WTC11 (cell line): ENCODE results near the gene CNOT8. TPM values are rescaled to one million over a fixed set of nuclear protein-coding genes. Genes with fewer than 3 reads are reported as not detected.
A peak's percentile ranks its signal among the peaks of the same experiment; 100 is the strongest.

Experiments used
- ATAC-seq: fragments of 200-7000 bp; cut with Tn5 transposase; 2 replicates; pipeline ENCODE4 v1.10.0; 2021; ENCODE audit warnings: mild to moderate bottlenecking, moderate library complexity
- CTCF ChIA-PET: fragments of 300-600 bp; sonication (Branson Sonifier 250); formaldehyde crosslinking; loops from one replicate; lab custom pipeline; 2021; ENCODE audit warnings: antibody characterized with exemption; lab: Charles Lee
- POLR2A ChIA-PET: fragments of 350-600 bp; sonication (Branson Sonifier 250); formaldehyde crosslinking; loops from one replicate; lab custom pipeline; 2021; ENCODE audit warnings: antibody characterized with exemption; lab: Charles Lee
- DNase-seq: peaks from one replicate; pipeline ENCODE4 v3.0.0; 2021; ENCODE audit warnings: low spot score
- H3K27ac Mint-ChIP-seq: 2 replicates; pipeline ENCODE4 v1.8.0; 2021; ENCODE audit warnings: mixed read lengths
- H3K27me3 Mint-ChIP-seq: 2 replicates; pipeline ENCODE4 v1.8.0; 2021; ENCODE audit warnings: low read depth, mild to moderate bottlenecking, moderate library complexity, mixed read lengths
- H3K36me3 Mint-ChIP-seq: 2 replicates; pipeline ENCODE4 v1.8.0; 2021; ENCODE audit warnings: mixed read lengths
- H3K4me1 Mint-ChIP-seq: 2 replicates; pipeline ENCODE4 v1.8.0; 2022; ENCODE audit warnings: mixed read lengths
- H3K4me3 Mint-ChIP-seq: 2 replicates; pipeline ENCODE4 v1.8.0; 2021; ENCODE audit warnings: mild to moderate bottlenecking, moderate library complexity, mixed read lengths
- H3K9me3 Mint-ChIP-seq: 2 replicates; pipeline ENCODE4 v1.8.0; 2021; ENCODE audit warnings: mixed read lengths
- ATF1 ChIP-seq: sonication (generic); formaldehyde crosslinking; IDR thresholded peaks from 2 replicates; pipeline ENCODE4 v1.8.1; 2023; ENCODE audit warnings: mild to moderate bottlenecking, moderate library complexity, missing genetic modification reagents
- EMX1 ChIP-seq: fragments of 250-450 bp; sonication (Bioruptor Pico); IDR thresholded peaks from 2 replicates; pipeline ENCODE4 v1.8.0; 2021; ENCODE audit warnings: mild to moderate bottlenecking
- ETV6 ChIP-seq: sonication (generic); formaldehyde crosslinking; IDR thresholded peaks from 2 replicates; pipeline ENCODE4 v1.8.1; 2022; ENCODE audit warnings: mild to moderate bottlenecking, missing genetic modification reagents
- FOXJ3 ChIP-seq: sonication (generic); formaldehyde crosslinking; IDR thresholded peaks from 2 replicates; pipeline ENCODE4 v1.9.0; 2021; ENCODE audit warnings: missing genetic modification reagents, mild to moderate bottlenecking, borderline replicate concordance
- GABPB1 ChIP-seq: sonication (generic); formaldehyde crosslinking; IDR thresholded peaks from 2 replicates; pipeline ENCODE4 v1.8.1; 2023; ENCODE audit warnings: mild to moderate bottlenecking, missing genetic modification reagents
- MXD4 ChIP-seq: fragments of 250-450 bp; sonication (Bioruptor Pico); IDR thresholded peaks from 2 replicates; pipeline ENCODE4 v1.8.0; 2021; ENCODE audit warnings: mild to moderate bottlenecking, moderate library complexity, borderline replicate concordance
- NFATC4 ChIP-seq: fragments of 250-450 bp; sonication (Bioruptor Pico); IDR thresholded peaks from 2 replicates; pipeline ENCODE4 v1.9.0; 2021; ENCODE audit warnings: mild to moderate bottlenecking
- NR1H2 ChIP-seq: sonication (generic); formaldehyde crosslinking; IDR thresholded peaks from 2 replicates; pipeline ENCODE4 v1.9.0; 2021; ENCODE audit warnings: mild to moderate bottlenecking, moderate library complexity, missing genetic modification reagents
- NR2C2 ChIP-seq: sonication (generic); formaldehyde crosslinking; IDR thresholded peaks from 2 replicates; pipeline ENCODE4 v1.8.0; 2022; ENCODE audit warnings: mild to moderate bottlenecking, missing genetic modification reagents
- RELA ChIP-seq: sonication (generic); formaldehyde crosslinking; IDR thresholded peaks from 2 replicates; pipeline ENCODE4 v1.8.1; 2022; ENCODE audit warnings: missing genetic modification reagents, mild to moderate bottlenecking, borderline replicate concordance
- SMAD3 ChIP-seq: sonication (generic); formaldehyde crosslinking; IDR thresholded peaks from 2 replicates; pipeline ENCODE4 v1.8.0; 2022; ENCODE audit warnings: missing genetic modification reagents, mild to moderate bottlenecking, borderline replicate concordance
- SP1 ChIP-seq: sonication (generic); formaldehyde crosslinking; conservative IDR thresholded peaks from 2 replicates; pipeline ENCODE4 v1.8.1; 2022; ENCODE audit warnings: missing genetic modification reagents
- TEAD1 ChIP-seq: sonication (generic); formaldehyde crosslinking; IDR thresholded peaks from 2 replicates; pipeline ENCODE4 v1.8.0; 2022; ENCODE audit warnings: mild to moderate bottlenecking, missing genetic modification reagents
- ZNF138 ChIP-seq: sonication (generic); formaldehyde crosslinking; conservative IDR thresholded peaks from 2 replicates; pipeline ENCODE4 v1.8.1; 2022; ENCODE audit warnings: mild to moderate bottlenecking, moderate library complexity, missing genetic modification reagents
- total RNA-seq: library from RNA; stranded (reverse); gene quantifications from 3 replicates; pipeline ENCODE4 v1.2.3, GENCODE V29; 2021
- TF ChIP-seq, protein P1 (sequence below): sonication (generic); formaldehyde crosslinking; IDR thresholded peaks from 2 replicates; pipeline ENCODE4 v1.8.1; 2023; ENCODE audit warnings: mild to moderate bottlenecking, missing genetic modification reagents
- TF ChIP-seq, protein P2 (sequence below): sonication (generic); formaldehyde crosslinking; IDR thresholded peaks from 2 replicates; pipeline ENCODE4 v1.8.0; 2022; ENCODE audit warnings: mild to moderate bottlenecking, missing genetic modification reagents
- TF ChIP-seq, protein P3 (sequence below): sonication (generic); formaldehyde crosslinking; IDR thresholded peaks from 2 replicates; pipeline ENCODE4 v1.8.0; 2023; ENCODE audit warnings: missing genetic modification reagents, mild to moderate bottlenecking, borderline replicate concordance
- TF ChIP-seq, protein P4 (sequence below): fragments of 250-450 bp; sonication (Bioruptor Pico); IDR thresholded peaks from 2 replicates; pipeline ENCODE4 v1.9.0; 2021; ENCODE audit warnings: moderate library complexity, mild to moderate bottlenecking, inconsistent platforms, borderline replicate concordance
- TF ChIP-seq, protein P5 (sequence below): sonication (generic); formaldehyde crosslinking; IDR thresholded peaks from 2 replicates; pipeline ENCODE4 v1.8.0; 2023; ENCODE audit warnings: mild to moderate bottlenecking, missing genetic modification reagents

Gene CNOT8
- total RNA-seq, 1 experiment from 2014 or later = 58.6 TPM

DNA sequence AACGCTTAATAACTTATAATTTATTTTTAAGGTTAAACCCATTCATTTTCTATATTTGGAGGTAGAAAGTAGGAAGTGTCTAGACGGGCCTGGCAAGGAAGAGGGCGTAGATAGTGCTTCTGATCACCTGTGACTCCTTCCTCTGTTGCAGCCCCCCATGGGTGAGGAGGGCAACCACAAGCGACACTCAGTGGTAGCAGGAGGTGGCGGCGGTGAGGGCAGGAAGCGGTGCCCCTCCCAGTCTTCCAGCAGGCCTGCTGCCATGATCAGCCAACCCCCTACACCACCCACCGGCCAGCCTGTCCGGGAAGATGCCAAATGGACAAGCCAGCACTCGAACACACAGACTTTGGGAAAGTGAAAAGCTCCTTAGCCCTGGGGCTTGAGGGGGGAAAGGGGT is 44.7 kb upstream of the CNOT8 start:
- H3K4me3 Mint-ChIP-seq = no peak overlapping the region
- POLR2A ChIA-PET = interaction anchor here (0.6 kb wide), 1 partner anchor 16 kb away, joined by 4 read pairs; no protein-coding TSS in a partner anchor
- peaks cover 82% of the 10 kb centered on the region for H3K36me3 Mint-ChIP-seq
- CTCF ChIA-PET = interaction anchor here (0.6 kb wide), 1 partner anchor 31 kb away, joined by 3 read pairs; no protein-coding TSS in a partner anchor
- H3K4me1 Mint-ChIP-seq = peaks cover 1% of the 10 kb centered on the region; the same call in 1 of the 2 replicates
- H3K9me3 Mint-ChIP-seq = no peaks in the 10 kb centered on the region
- TF ChIP-seq ZNF138 = no peak
- TF ChIP-seq, protein P1, sequence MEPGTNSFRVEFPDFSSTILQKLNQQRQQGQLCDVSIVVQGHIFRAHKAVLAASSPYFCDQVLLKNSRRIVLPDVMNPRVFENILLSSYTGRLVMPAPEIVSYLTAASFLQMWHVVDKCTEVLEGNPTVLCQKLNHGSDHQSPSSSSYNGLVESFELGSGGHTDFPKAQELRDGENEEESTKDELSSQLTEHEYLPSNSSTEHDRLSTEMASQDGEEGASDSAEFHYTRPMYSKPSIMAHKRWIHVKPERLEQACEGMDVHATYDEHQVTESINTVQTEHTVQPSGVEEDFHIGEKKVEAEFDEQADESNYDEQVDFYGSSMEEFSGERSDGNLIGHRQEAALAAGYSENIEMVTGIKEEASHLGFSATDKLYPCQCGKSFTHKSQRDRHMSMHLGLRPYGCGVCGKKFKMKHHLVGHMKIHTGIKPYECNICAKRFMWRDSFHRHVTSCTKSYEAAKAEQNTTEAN (CRISPR knock-in tag) = no peak
- TF ChIP-seq, protein P2, sequence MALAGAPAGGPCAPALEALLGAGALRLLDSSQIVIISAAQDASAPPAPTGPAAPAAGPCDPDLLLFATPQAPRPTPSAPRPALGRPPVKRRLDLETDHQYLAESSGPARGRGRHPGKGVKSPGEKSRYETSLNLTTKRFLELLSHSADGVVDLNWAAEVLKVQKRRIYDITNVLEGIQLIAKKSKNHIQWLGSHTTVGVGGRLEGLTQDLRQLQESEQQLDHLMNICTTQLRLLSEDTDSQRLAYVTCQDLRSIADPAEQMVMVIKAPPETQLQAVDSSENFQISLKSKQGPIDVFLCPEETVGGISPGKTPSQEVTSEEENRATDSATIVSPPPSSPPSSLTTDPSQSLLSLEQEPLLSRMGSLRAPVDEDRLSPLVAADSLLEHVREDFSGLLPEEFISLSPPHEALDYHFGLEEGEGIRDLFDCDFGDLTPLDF (CRISPR knock-in tag) = no peak
- no peak for TF ChIP-seq NR2C2 (CRISPR knock-in tag)
- no peak for TF ChIP-seq RELA (CRISPR knock-in tag)
- TF ChIP-seq GABPB1 (CRISPR knock-in tag) = no peak
- no peak for TF ChIP-seq ATF1 (CRISPR knock-in tag)
- TF ChIP-seq, all 79 proteins: peak for 0
- H3K27me3 Mint-ChIP-seq = no peaks in the 10 kb centered on the region
- DNase-seq (no peak), ATAC-seq (no peak)
- H3K27ac Mint-ChIP-seq = no peak overlapping the region

DNA sequence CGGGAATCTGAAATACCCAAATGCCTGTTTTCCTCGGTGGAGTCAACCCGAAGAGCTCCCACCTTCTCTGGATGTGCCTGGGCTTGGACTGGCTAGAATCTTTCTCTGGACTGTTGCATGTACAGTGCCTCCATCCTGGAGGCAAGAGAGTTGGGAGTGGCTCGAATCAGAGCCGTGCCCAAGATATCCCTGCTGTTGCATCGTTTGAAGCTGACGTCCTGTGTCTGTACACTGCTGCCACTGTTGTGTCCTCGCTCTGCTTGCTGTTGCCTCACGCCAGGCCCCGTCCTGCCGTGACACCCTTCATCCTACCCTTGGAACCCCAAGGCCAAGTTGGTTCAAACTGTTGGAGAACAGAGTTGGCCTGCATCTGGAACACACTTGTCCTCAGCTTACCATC is 43.4 kb upstream of the CNOT8 start:
- TF ChIP-seq, protein P3, sequence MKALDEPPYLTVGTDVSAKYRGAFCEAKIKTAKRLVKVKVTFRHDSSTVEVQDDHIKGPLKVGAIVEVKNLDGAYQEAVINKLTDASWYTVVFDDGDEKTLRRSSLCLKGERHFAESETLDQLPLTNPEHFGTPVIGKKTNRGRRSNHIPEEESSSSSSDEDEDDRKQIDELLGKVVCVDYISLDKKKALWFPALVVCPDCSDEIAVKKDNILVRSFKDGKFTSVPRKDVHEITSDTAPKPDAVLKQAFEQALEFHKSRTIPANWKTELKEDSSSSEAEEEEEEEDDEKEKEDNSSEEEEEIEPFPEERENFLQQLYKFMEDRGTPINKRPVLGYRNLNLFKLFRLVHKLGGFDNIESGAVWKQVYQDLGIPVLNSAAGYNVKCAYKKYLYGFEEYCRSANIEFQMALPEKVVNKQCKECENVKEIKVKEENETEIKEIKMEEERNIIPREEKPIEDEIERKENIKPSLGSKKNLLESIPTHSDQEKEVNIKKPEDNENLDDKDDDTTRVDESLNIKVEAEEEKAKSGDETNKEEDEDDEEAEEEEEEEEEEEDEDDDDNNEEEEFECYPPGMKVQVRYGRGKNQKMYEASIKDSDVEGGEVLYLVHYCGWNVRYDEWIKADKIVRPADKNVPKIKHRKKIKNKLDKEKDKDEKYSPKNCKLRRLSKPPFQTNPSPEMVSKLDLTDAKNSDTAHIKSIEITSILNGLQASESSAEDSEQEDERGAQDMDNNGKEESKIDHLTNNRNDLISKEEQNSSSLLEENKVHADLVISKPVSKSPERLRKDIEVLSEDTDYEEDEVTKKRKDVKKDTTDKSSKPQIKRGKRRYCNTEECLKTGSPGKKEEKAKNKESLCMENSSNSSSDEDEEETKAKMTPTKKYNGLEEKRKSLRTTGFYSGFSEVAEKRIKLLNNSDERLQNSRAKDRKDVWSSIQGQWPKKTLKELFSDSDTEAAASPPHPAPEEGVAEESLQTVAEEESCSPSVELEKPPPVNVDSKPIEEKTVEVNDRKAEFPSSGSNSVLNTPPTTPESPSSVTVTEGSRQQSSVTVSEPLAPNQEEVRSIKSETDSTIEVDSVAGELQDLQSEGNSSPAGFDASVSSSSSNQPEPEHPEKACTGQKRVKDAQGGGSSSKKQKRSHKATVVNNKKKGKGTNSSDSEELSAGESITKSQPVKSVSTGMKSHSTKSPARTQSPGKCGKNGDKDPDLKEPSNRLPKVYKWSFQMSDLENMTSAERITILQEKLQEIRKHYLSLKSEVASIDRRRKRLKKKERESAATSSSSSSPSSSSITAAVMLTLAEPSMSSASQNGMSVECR (CRISPR knock-in tag) = no peak
- TF ChIP-seq MXD4 (CRISPR knock-in tag) (no peak), SMAD3 (no peak), SP1 (CRISPR knock-in tag) (no peak), NR1H2 (no peak), NR2C2 (CRISPR knock-in tag) (no peak), NFATC4 (CRISPR knock-in tag) (no peak)
- DNase-seq (no peak), ATAC-seq (no peak)
- H3K4me3 Mint-ChIP-seq = no peak overlapping the region
- POLR2A ChIA-PET = no interaction called here
- H3K9me3 Mint-ChIP-seq = no peaks in the 10 kb centered on the region
- H3K36me3 Mint-ChIP-seq = peaks cover 77% of the 10 kb centered on the region
- no peaks in the 10 kb centered on the region for H3K27me3 Mint-ChIP-seq
- H3K27ac Mint-ChIP-seq = peak overlapping the region; percentile 42
- H3K4me1 Mint-ChIP-seq = peaks cover 11% of the 10 kb centered on the region; the same call in 1 of the 2 replicates
- CTCF ChIA-PET = interaction anchor here (0.8 kb wide), 1 partner anchor 158 kb away, joined by 3 read pairs; no protein-coding TSS in a partner anchor

DNA sequence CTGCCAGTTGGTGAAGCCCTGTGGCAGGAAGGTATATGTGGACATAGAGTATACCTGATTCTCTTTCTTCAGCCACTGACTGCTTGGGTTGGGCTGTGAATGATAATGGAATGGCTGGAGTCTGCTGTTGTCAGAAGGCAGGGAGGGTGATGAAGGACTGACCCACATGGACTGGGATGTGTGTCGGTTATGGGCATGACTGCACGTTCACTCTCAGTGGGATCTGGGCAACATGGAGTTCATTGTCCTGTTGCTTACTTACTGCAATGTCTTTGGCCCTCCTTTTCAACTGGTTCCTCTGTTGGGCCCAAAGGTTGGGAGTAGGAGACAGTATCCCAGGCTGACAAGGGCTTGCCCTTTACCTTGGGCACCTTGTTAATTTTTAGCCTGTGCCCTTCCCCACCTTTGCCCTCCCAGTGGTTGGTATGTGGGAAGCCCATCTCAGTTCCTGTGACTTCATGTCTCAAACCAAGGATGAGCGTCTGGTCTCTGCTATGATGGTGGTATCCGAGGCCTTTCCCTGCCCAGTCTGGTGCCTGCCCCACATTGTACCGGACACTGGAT is 42.7 kb upstream of the CNOT8 start:
- no peak for TF ChIP-seq SMAD3
- no peak for TF ChIP-seq TEAD1 (CRISPR knock-in tag)
- TF ChIP-seq NR1H2 = no peak
- TF ChIP-seq ETV6 (CRISPR knock-in tag) = 0 out of 2 replicates have a peak, but pooled peaks have one; percentile 20
- no peak for TF ChIP-seq SP1 (CRISPR knock-in tag)
- TF ChIP-seq, protein P4, sequence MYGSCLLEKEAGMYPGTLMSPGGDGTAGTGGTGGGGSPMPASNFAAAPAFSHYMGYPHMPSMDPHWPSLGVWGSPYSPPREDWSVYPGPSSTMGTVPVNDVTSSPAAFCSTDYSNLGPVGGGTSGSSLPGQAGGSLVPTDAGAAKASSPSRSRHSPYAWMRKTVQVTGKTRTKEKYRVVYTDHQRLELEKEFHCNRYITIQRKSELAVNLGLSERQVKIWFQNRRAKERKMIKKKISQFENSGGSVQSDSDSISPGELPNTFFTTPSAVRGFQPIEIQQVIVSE (CRISPR knock-in tag) = no peak
- TF ChIP-seq, protein P5, sequence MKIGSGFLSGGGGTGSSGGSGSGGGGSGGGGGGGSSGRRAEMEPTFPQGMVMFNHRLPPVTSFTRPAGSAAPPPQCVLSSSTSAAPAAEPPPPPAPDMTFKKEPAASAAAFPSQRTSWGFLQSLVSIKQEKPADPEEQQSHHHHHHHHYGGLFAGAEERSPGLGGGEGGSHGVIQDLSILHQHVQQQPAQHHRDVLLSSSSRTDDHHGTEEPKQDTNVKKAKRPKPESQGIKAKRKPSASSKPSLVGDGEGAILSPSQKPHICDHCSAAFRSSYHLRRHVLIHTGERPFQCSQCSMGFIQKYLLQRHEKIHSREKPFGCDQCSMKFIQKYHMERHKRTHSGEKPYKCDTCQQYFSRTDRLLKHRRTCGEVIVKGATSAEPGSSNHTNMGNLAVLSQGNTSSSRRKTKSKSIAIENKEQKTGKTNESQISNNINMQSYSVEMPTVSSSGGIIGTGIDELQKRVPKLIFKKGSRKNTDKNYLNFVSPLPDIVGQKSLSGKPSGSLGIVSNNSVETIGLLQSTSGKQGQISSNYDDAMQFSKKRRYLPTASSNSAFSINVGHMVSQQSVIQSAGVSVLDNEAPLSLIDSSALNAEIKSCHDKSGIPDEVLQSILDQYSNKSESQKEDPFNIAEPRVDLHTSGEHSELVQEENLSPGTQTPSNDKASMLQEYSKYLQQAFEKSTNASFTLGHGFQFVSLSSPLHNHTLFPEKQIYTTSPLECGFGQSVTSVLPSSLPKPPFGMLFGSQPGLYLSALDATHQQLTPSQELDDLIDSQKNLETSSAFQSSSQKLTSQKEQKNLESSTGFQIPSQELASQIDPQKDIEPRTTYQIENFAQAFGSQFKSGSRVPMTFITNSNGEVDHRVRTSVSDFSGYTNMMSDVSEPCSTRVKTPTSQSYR = no peak
- TF ChIP-seq FOXJ3 (CRISPR knock-in tag) = no peak
- TF ChIP-seq EMX1 (CRISPR knock-in tag) = 0 out of 2 replicates have a peak, but pooled peaks have one; percentile 43

More for the DNA sequence above, 42.7 kb upstream of the CNOT8 start:
- peaks cover 16% of the 10 kb centered on the region; the same call in 1 of the 2 replicates for H3K4me1 Mint-ChIP-seq
- no peaks in the 10 kb centered on the region for H3K27me3 Mint-ChIP-seq
- H3K36me3 Mint-ChIP-seq = peaks cover 79% of the 10 kb centered on the region
- H3K4me3 Mint-ChIP-seq = no peak overlapping the region
- H3K9me3 Mint-ChIP-seq = no peaks in the 10 kb centered on the region
- peak overlapping the region; percentile 42 for H3K27ac Mint-ChIP-seq
- no peak for DNase-seq
- ChIA-PET POLR2A (no interaction called here), CTCF (no interaction called here)
- no peak for ATAC-seq
